Spleen (tissue), 11 donors: Measurements from ENCODE around the gene ATP8A2. TPM values are rescaled to one million over a fixed set of nuclear protein-coding genes. Genes with fewer than 3 reads are reported as not detected.
"Not testable (repeated sequence)": the region's sequence is repeated elsewhere in the genome, so short reads cannot be mapped to it uniquely, and the experiment has no call there.

Experiments used
- DNase-seq: peaks from one replicate; pipeline ENCODE4 v3.0.0-alpha.2; 2020
- H3K27ac ChIP-seq, 8 donors: fragments of 200-600 bp; sonication (generic) in 7 of 8; 1 replicate in 4 of 8; 2 replicates in 4 of 8; pipeline versions ENCODE4 v1.5.0 to v1.8.0; 2016 to 2021; ENCODE audit warnings: inconsistent platforms in 4 of 8, mild to moderate bottlenecking in 4 of 8, moderate library complexity in 1 of 8
- H3K27me3 ChIP-seq, 7 donors: fragments of 200-600 bp; sonication (generic) in 6 of 7; replicated peaks in 1 of 7; 1 replicate in 4 of 7; 2 replicates in 3 of 7; pipeline versions ENCODE4 v1.5.0 to v1.8.0; 2016 to 2021; ENCODE audit warnings: inconsistent platforms in 3 of 7, mild to moderate bottlenecking in 1 of 7
- H3K36me3 ChIP-seq, 6 donors: fragments of 200-600 bp; sonication (generic) in 5 of 6; 1 replicate in 4 of 6; 2 replicates in 2 of 6; pipeline versions ENCODE4 v1.5.0 to v1.8.0; 2016 to 2021; ENCODE audit warnings: inconsistent platforms in 2 of 6
- H3K4me1 ChIP-seq, 6 donors: fragments of 200-600 bp; sonication (generic) in 5 of 6; 1 replicate in 3 of 6; 2 replicates in 3 of 6; pipeline versions ENCODE4 v1.5.0 to v1.8.0; 2016 to 2021; ENCODE audit warnings: inconsistent platforms in 3 of 6
- H3K4me3 ChIP-seq, 8 donors: fragments of 200-600 bp; sonication (generic) in 7 of 8; 1 replicate in 4 of 8; 2 replicates in 4 of 8; pipeline versions ENCODE4 v1.5.0 to v1.8.0; 2016 to 2021; ENCODE audit warnings: inconsistent platforms in 4 of 8, mild to moderate bottlenecking in 4 of 8, moderate library complexity in 2 of 8
- H3K9me3 ChIP-seq, 8 donors: fragments of 200-600 bp; sonication (generic) in 7 of 8; 1 replicate in 4 of 8; 2 replicates in 4 of 8; pipeline versions ENCODE4 v1.5.0 to v1.8.0; 2016 to 2021; ENCODE audit warnings: inconsistent platforms in 4 of 8
- POLR2A ChIP-seq, 3 donors: fragments of 450-650 bp; IDR thresholded peaks; one replicate each; pipeline ENCODE4 v1.5.1; 2017; ENCODE audit warnings: antibody characterized with exemption in 3 of 3, mild to moderate bottlenecking in 1 of 3
- POLR2AphosphoS5 ChIP-seq, 3 donors: sonication (generic); formaldehyde crosslinking; IDR thresholded peaks; one replicate each; pipeline ENCODE4 v1.5.1; 2017; ENCODE audit warnings: antibody characterized with exemption in 3 of 3
- WGBS, 5 donors: extraction: QIAGEN DNeasy Blood & Tissue Kit in 3 of 5; methylation state at CpG; one replicate each; pipeline versions ENCODE4 v1.1.5 to v1.1.7; 2013 to 2018; 5-methylcytosine and 5-hydroxymethylcytosine counted together
- intact Hi-C: fragments of 100-400 bp; cut with DNase I; formaldehyde crosslinking; loops from one replicate; pipeline ENCODE4 v1.15.0; 2023; ENCODE audit warnings: low total_unique reads
- polyA plus RNA-seq, 3 donors: library from polyadenylated mRNA; stranded (reverse); fragments of 200-250 nt; gene quantifications; one replicate each; pipeline ENCODE4 v1.2.1, GENCODE V29; 2013
- total RNA-seq, 7 donors: library from RNA; depleted of rRNA in 3 of 7; stranded (reverse); fragments of >200 nt in 3 of 7; fragmentation: NEBNext Ultra II Directional in 4 of 7; extraction: Animal tissue kit (Norgen Biotek cat#: 25700) in 4 of 7; gene quantifications; one replicate each; pipeline versions ENCODE4 v1.1.0 to v1.2.1, GENCODE V29; 2016 to 2021
- TF ChIP-seq, protein P1 (sequence below), 11 experiments: fragments of 200-600 bp in 7 of 11; fragments of 450-650 bp in 4 of 11; sonication (generic) in 4 of 11; IDR thresholded peaks in 8 of 11; conservative IDR thresholded peaks in 3 of 11; 1 replicate in 7 of 11; 2 replicates in 4 of 11; pipeline versions ENCODE4 v1.4.0 to v1.8.0; 2016 to 2021; ENCODE audit warnings: antibody characterized with exemption in 11 of 11, inconsistent platforms in 4 of 11, mild to moderate bottlenecking in 1 of 11
- donor health status: healthy with polysubstance abuse.
- donor health status: DM: no; HTN: no; CAD: no; lungs with moderate emphysema.
- donor health status: DM: no; HTN: no; CAD: no.
- donor health status: Bipolar disorder and iron deficiency.
- donor health status: healthy.
- donor health status: DM: no; HTN: no; CAD: no.
- donor health status: DM: yes; HTN: yes; CAD: no.

ATP8A2 gene
- total and polyA plus RNA-seq, 10 donors, result 0.09 to 0.46 (median 0.25) TPM

DNA sequence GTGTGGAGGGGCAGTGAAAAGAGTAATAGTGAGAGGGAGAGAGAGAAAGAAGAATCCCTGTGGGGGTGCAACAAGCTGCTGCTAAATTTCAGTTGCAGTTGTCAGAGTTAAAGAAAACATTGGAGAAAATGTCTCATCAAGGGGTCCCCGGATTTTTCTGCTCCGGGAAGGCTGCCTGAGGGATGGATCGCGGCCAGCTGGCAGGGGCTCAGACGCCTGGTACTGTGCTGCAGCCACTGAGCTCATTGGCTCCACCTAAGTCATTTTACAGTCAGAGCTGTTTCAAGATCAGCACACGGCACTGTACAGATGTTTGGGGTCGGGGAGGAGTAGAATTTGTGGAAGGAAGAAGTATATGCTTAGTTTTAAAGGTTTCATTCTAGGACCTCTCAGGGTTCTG lies 573.8 kb downstream of the ATP8A2 start:
- Histone ChIP-seq H3K36me3 (no peaks in the 10 kb centered on the region), H3K9me3 (peaks cover 0 to 4% (median under 1%) of the 10 kb centered on the region in 8 donors), H3K27ac (no peak overlapping the region), H3K27me3 (no peaks in the 10 kb centered on the region), H3K4me1 (no peaks in the 10 kb centered on the region), H3K4me3 (no peak overlapping the region)
- DNase-seq, result no peak
- intact Hi-C loops, result no loop called here
- TF ChIP-seq, protein P1, sequence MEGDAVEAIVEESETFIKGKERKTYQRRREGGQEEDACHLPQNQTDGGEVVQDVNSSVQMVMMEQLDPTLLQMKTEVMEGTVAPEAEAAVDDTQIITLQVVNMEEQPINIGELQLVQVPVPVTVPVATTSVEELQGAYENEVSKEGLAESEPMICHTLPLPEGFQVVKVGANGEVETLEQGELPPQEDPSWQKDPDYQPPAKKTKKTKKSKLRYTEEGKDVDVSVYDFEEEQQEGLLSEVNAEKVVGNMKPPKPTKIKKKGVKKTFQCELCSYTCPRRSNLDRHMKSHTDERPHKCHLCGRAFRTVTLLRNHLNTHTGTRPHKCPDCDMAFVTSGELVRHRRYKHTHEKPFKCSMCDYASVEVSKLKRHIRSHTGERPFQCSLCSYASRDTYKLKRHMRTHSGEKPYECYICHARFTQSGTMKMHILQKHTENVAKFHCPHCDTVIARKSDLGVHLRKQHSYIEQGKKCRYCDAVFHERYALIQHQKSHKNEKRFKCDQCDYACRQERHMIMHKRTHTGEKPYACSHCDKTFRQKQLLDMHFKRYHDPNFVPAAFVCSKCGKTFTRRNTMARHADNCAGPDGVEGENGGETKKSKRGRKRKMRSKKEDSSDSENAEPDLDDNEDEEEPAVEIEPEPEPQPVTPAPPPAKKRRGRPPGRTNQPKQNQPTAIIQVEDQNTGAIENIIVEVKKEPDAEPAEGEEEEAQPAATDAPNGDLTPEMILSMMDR (IDR thresholded peaks at IDR 0.05 in 8 of 11, conservative IDR thresholded peaks at IDR 0.05 in 3 of 11), result no peak
- TF ChIP-seq POLR2AphosphoS5 (IDR thresholded peaks at IDR 0.05) (no peak), POLR2A (IDR thresholded peaks at IDR 0.05) (no peak)
- 56 to 75% (median 71%) methylated on average over 7 of the region's 7 CpGs for WGBS, 5 donors

DNA sequence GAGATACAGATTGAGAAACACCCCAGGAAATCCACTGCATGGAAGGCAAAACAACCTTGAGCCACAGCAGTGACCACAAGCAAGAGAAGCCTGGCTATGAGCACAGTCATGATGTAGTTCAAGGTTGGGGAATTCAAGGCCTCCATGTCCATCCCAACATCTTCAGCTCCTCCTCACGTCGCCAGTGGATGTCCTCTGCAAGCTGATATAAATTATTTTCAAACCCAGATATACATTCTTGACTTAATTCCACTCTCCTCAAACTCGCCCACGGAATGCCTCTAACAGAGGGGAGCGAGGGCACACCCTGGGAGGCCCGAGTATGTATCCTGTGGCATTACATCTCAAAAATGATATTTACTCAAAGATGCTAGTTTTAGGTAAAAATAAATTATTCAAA lies 574.5 kb downstream of the ATP8A2 start:
- Histone ChIP-seq H3K36me3 (no peaks in the 10 kb centered on the region), H3K27me3 (no peaks in the 10 kb centered on the region), H3K9me3 (peaks cover 0 to 11% (median 2%) of the 10 kb centered on the region in 8 donors), H3K27ac (no peak overlapping the region), H3K4me1 (no peaks in the 10 kb centered on the region), H3K4me3 (no peak overlapping the region)
- intact Hi-C loops, result no loop called here
- no peak for TF ChIP-seq POLR2AphosphoS5 (IDR thresholded peaks at IDR 0.05)
- TF ChIP-seq POLR2A (IDR thresholded peaks at IDR 0.05), result no peak
- TF ChIP-seq, protein P1 (IDR thresholded peaks at IDR 0.05 in 8 of 11, conservative IDR thresholded peaks at IDR 0.05 in 3 of 11), result no peak
- 84 to 95% (median 87%) methylated on average over 6 of the region's 6 CpGs for WGBS, 5 donors
- no peak for DNase-seq

DNA sequence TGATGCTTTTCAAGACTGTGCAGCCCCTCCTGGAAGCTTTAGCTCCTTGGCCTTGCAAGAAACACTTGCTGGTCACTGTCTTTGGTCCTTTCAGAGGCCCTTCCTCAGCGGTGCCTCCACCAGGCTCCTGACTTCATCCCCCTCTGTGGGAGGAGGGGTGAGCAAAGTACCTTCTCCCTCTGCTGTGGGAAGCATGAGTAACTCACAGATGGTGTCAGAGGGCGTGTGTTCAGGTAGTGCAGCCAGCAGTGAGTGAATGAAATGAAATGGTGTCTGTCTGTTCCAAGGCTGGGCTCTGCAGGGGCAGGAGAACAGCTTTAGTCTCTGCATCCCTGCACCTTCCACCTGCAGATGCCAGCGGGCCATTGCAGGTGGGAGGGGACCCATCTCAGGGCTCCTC lies 577.1 kb downstream of the ATP8A2 start:
- intact Hi-C loops, result no loop called here
- Histone ChIP-seq H3K36me3 (no peaks in the 10 kb centered on the region), H3K27ac (no peak overlapping the region), H3K9me3 (peaks cover 0 to 13% (median 2%) of the 10 kb centered on the region in 8 donors), H3K4me3 (no peak overlapping the region), H3K27me3 (no peaks in the 10 kb centered on the region), H3K4me1 (no peaks in the 10 kb centered on the region)
- WGBS, 5 donors, result 71 to 90% (median 79%) methylated on average over 3 of the region's 3 CpGs
- TF ChIP-seq POLR2AphosphoS5 (IDR thresholded peaks at IDR 0.05), result no peak
- TF ChIP-seq, protein P1 (IDR thresholded peaks at IDR 0.05 in 8 of 11, conservative IDR thresholded peaks at IDR 0.05 in 3 of 11), result no peak
- TF ChIP-seq POLR2A (IDR thresholded peaks at IDR 0.05), result no peak
- no peak for DNase-seq

DNA sequence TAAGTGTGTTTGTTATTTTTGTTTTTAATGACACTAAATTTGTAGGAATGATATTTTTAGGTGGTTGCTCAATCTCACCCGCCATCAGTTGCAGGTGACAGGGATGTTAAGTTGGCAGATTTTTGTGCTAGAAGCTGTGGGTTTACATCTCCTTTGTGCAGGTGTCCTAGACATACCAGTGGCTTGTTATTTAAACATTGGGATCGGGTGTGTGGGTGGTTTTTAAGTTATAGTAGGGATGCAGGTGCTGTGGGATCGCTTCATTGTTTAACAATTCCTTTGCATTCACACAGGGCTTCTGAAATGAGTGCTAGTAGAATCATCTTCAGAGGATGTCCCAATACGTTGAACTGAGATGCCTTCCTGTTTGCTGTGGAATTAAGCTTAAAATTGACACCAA lies 580.1 kb downstream of the ATP8A2 start:
- 75 to 85% (median 76%) methylated on average over 4 of the region's 4 CpGs for WGBS, 5 donors
- Histone ChIP-seq H3K36me3 (no peaks in the 10 kb centered on the region), H3K27ac (no peak overlapping the region), H3K27me3 (peaks cover 0 to 6% (median 0%) of the 10 kb centered on the region in 7 donors), H3K4me3 (no peak overlapping the region), H3K9me3 (peaks cover 0 to 14% (median 3%) of the 10 kb centered on the region in 8 donors), H3K4me1 (no peaks in the 10 kb centered on the region)
- no peak for DNase-seq
- TF ChIP-seq, protein P1 (IDR thresholded peaks at IDR 0.05 in 8 of 11, conservative IDR thresholded peaks at IDR 0.05 in 3 of 11), result no peak
- no peak for TF ChIP-seq POLR2A (IDR thresholded peaks at IDR 0.05)
- TF ChIP-seq POLR2AphosphoS5 (IDR thresholded peaks at IDR 0.05), result no peak
- intact Hi-C loops, result no loop called here

DNA sequence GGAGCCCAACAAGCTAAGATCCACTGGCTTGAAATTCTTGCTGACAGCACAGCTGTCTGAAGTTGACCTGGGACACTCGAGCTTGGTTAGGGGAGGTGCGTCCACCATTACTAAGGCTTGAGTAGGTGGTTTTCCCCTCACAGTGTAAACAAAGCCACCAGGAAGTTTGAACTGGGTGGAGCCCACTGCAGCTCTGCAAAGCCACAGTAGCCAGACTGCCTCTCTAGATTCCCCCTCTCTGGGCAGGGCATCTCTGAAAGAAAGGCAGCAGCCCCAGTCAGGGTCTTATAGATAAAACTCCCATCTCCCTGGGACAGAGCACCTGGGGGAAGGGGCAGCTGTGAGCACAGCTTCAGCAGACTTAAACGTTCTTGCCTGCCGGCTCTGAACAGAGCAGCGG lies 582.3 kb downstream of the ATP8A2 start:
- DNase-seq, H3K4me1 ChIP-seq, H3K4me3 ChIP-seq, intact Hi-C loops, H3K36me3 ChIP-seq, H3K27ac ChIP-seq, H3K27me3 ChIP-seq: not testable (repeated sequence)
- peaks cover 0 to 23% (median 9%) of the 10 kb centered on the region in 8 donors for H3K9me3 ChIP-seq
- WGBS, 5 donors, result 31 to 64% (median 57%) methylated on average over 2 to 5 of the region's 5 CpGs

DNA sequence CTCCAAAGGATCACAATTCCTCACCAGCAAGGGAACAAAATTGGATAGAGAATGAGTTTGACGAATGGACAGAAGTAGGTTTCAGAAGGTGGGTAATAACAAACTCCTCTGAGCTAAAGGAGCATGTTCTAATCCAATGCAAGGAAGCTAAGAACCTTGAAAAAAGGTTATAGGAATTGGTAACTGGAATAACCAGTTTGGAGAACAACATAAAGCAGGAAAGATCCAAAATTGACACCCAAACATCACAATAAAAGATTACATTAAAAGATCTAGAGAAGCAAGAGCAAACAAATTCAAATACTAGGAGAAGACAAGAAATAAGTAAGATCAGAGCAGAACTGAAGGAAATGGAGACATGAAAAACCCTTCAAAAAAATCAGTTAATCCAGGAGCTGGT lies 583.2 kb downstream of the ATP8A2 start:
- H3K27me3 ChIP-seq, DNase-seq, intact Hi-C loops, H3K36me3 ChIP-seq, H3K4me3 ChIP-seq, H3K4me1 ChIP-seq, H3K27ac ChIP-seq: not testable (repeated sequence)
- H3K9me3 ChIP-seq, result peaks cover 0 to 23% (median 9%) of the 10 kb centered on the region in 8 donors
- WGBS, 5 donors, result 75 to 92% (median 86%) methylated on average over 1 of the region's 1 CpG
